Upper lobe of right lung (tissue), 1 donor: ENCODE measurements around the gene ADRB2. TPM values are rescaled to one million over a fixed set of nuclear protein-coding genes. Genes with fewer than 3 reads are reported as not detected.
A peak's percentile ranks its signal among the peaks of the same experiment; 100 is the strongest.

Source experiments
- ATAC-seq: fragments of 200-7000 bp; cut with Tn5 transposase; one replicate; pipeline ENCODE4 v1.9.1; 2020; ENCODE audit warnings: mild to moderate bottlenecking, moderate library complexity
- DNase-seq: peaks from one replicate; pipeline ENCODE4 v3.0.0-alpha.2; 2020
- H3K27ac ChIP-seq: fragments of 200-600 bp; one replicate; pipeline ENCODE4 v1.8.0; 2022
- H3K27me3 ChIP-seq: fragments of 200-600 bp; one replicate; pipeline ENCODE4 v1.8.0; 2022; ENCODE audit warnings: mild to moderate bottlenecking
- H3K36me3 ChIP-seq: fragments of 200-600 bp; one replicate; pipeline ENCODE4 v1.8.0; 2022
- H3K4me1 ChIP-seq: fragments of 200-600 bp; one replicate; pipeline ENCODE4 v1.8.0; 2022
- H3K4me3 ChIP-seq: fragments of 200-600 bp; one replicate; pipeline ENCODE4 v1.8.0; 2022; ENCODE audit warnings: mild to moderate bottlenecking
- H3K9me3 ChIP-seq: fragments of 200-600 bp; one replicate; pipeline ENCODE4 v1.8.0; 2022
- intact Hi-C: fragments of 100-400 bp; cut with DNase I; formaldehyde crosslinking; loops from one replicate; pipeline ENCODE4 v1.11.0; 2022
- total RNA-seq: library from RNA; stranded (reverse); fragmentation: NEBNext Ultra II Directional; extraction: Animal tissue kit (Norgen Biotek cat#: 25700); gene quantifications from one replicate; pipeline ENCODE4 v1.2.1, GENCODE V29; 2021
- TF ChIP-seq, protein P1 (sequence below): fragments of 200-600 bp; IDR thresholded peaks from one replicate; pipeline ENCODE4 v1.8.0; 2022; ENCODE audit warnings: antibody characterized with exemption
- donor health status: DM: no; HTN: yes; CAD: no; lungs with severe emphysema.

The ADRB2 gene
- total RNA-seq, 1 donor from 2014 or later = 28.0 TPM

DNA sequence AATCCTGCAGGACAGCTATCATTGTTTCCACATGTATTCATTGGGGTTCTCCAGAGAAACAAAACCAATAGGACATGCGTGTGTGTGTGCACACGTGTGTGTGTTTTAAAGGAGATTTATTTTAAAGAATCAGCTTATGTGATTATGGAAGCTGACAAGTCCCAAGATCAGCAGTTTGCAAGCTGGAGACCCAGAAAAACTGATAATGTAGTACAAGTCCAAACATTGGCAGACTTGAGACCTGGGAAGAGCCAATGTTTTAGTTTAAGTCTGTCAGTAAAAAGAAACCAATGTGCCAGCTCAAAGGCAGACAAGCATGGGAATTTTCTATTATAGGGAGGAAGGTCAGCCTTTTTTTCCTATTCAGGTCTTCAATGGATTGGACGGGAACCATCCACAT lies 35.3 kb downstream of the ADRB2 start:
- TF ChIP-seq, protein P1, sequence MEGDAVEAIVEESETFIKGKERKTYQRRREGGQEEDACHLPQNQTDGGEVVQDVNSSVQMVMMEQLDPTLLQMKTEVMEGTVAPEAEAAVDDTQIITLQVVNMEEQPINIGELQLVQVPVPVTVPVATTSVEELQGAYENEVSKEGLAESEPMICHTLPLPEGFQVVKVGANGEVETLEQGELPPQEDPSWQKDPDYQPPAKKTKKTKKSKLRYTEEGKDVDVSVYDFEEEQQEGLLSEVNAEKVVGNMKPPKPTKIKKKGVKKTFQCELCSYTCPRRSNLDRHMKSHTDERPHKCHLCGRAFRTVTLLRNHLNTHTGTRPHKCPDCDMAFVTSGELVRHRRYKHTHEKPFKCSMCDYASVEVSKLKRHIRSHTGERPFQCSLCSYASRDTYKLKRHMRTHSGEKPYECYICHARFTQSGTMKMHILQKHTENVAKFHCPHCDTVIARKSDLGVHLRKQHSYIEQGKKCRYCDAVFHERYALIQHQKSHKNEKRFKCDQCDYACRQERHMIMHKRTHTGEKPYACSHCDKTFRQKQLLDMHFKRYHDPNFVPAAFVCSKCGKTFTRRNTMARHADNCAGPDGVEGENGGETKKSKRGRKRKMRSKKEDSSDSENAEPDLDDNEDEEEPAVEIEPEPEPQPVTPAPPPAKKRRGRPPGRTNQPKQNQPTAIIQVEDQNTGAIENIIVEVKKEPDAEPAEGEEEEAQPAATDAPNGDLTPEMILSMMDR = no peak
- DNase-seq (no peak), ATAC-seq (no peak)
- Histone ChIP-seq H3K4me3 (no peak overlapping the region), H3K27me3 (no peaks in the 10 kb centered on the region), H3K9me3 (no peaks in the 10 kb centered on the region), H3K27ac (no peak overlapping the region), H3K36me3 (no peaks in the 10 kb centered on the region), H3K4me1 (peaks cover 22% of the 10 kb centered on the region)
- intact Hi-C loops = no loop called here

DNA sequence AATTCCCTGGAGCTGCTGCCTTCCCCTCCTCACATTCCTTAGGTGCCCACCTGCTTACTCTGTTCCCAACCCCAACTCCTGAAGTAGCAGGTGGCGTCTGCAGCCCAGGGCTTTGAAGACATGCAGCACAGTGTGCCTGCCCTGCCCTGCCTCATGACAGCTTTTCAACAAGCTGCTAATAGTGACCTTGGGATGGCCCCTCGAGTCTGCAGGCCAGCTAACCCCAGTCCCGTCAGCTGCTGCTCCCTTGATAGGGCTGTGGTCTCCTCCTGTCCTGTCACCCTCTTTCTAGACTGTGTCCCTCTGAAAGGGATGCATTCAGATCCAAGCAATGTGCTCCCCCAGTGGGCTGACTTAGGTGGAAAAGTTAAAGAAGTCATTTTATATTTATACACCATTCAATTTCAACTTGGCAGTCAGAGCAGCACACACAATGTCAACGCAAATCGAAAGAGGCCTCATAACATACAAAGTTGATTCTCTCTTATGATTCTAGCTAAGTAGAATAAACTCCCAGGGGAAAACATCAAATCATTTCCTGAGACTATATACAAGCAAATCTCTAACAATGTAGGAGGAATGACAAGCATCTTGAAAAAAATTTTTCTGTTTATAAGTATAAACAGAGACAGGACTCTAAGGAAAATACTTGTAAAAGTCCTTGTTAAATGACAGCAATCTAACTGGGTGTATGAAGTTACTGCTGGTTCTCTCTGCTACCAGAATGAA lies 37.9 kb downstream of the ADRB2 start:
- ATAC-seq (peak; percentile 25), DNase-seq (no peak)
- no peaks in the 10 kb centered on the region for H3K36me3 ChIP-seq
- intact Hi-C loops = no loop called here
- no peak overlapping the region for H3K4me3 ChIP-seq
- TF ChIP-seq, protein P1 = no peak
- peak overlapping the region; percentile 59 for H3K27ac ChIP-seq
- no peaks in the 10 kb centered on the region for H3K9me3 ChIP-seq
- H3K4me1 ChIP-seq = peaks cover 16% of the 10 kb centered on the region
- H3K27me3 ChIP-seq = no peaks in the 10 kb centered on the region

DNA sequence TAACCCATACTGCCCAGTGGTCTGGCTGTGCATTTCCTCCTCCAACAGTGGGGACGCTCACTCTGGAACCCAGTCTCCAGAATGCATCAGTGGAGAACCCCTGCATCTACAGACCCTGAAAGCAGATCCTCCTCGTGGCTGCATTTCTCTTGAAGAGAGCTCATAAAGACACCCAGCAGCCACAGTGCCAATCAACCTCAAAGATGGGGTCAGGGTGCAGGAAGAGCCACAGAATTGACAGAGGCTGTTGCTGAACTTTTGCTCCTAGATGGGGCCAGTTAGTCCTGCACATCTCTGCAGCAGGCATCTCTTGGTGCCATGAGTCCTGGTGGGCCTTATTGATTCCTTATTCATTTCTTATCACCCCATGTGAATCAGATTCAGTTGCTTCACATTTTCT lies 39.6 kb downstream of the ADRB2 start:
- Histone ChIP-seq H3K9me3 (no peaks in the 10 kb centered on the region), H3K27ac (no peak overlapping the region), H3K4me1 (peaks cover 22% of the 10 kb centered on the region), H3K4me3 (no peak overlapping the region), H3K27me3 (no peaks in the 10 kb centered on the region), H3K36me3 (no peaks in the 10 kb centered on the region)
- DNase-seq (no peak), ATAC-seq (no peak)
- intact Hi-C loops = no loop called here
- TF ChIP-seq, protein P1 = no peak

DNA sequence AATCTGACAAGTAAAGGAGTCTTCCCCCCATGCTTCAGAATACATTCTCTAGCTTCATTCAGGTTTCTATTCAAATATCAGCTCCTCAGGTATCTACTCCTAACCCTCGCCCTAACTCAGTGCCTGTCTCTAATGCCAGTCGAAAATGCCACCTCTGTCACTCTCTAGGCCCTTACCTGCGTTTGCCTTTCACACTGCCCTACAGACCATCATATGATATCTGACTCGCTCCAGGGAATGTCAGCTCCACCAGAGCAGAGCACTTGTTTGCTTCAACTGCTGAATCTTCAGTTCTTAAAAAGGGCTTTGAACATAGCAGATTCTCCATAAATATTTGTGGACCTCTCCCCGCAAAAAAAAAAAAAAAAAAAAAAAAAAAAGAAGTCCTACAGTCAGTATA lies 46.7 kb downstream of the ADRB2 start:
- Histone ChIP-seq H3K4me1 (peaks cover 27% of the 10 kb centered on the region), H3K9me3 (no peaks in the 10 kb centered on the region), H3K27ac (no peak overlapping the region), H3K4me3 (no peak overlapping the region), H3K36me3 (no peaks in the 10 kb centered on the region), H3K27me3 (no peaks in the 10 kb centered on the region)
- intact Hi-C loops = no loop called here
- TF ChIP-seq, protein P1 = no peak
- DNase-seq = no peak
- ATAC-seq = no peak

DNA sequence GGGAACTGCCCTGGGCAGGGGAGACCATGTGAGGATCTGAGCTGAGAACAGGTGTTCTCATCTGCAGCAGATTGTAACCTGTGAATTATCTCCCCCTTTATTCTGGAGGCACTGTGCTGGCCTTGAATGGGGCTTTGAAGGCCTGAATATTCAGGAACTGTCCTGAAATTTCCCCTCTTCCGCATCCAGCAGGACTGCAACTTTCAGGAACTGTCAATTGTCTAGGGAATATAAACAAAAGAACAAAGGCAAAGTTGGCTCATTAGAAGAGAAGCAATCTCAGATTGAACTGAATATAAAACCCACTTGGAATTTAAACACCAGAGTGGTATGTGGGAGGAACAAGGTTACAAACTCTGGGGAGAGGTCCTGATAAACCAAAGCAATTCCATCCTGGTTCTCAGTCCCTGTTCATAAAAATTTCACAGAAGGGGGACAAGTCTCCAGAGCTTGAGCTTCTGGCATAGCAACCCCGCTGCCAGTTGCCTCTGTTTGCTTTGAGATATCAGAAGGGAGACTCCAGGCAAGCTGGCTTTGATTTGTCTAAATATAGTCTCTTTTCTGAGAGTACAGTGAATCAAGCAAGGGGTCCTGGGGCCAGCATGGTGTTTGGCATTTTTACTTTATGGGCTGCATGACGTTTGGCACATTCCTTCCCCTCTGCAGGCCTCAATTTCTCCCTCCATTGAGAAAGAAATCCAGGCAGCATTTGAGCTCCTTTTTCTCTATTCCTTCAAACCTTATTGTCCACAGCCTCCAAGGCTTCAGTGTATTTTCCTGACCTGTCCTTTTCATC lies 47.5 kb downstream of the ADRB2 start:
- no peak for ATAC-seq
- TF ChIP-seq, protein P1 = no peak
- H3K9me3 ChIP-seq = no peaks in the 10 kb centered on the region
- no peaks in the 10 kb centered on the region for H3K27me3 ChIP-seq
- peak overlapping the region; percentile 26 for H3K27ac ChIP-seq
- no peak overlapping the region for H3K4me3 ChIP-seq
- H3K36me3 ChIP-seq = no peaks in the 10 kb centered on the region
- H3K4me1 ChIP-seq = peaks cover 27% of the 10 kb centered on the region
- no peak for DNase-seq
- intact Hi-C loops = no loop called here
